NCI-H1436 treated with DMSO at 0.1 percent for 48 hours (cell line): ENCODE data around the gene PGAP1.

ENCODE experiments used
- DNase-seq: peaks from one replicate; lab custom pipeline; 2025; lab: John Stamatoyannopoulos, UW

The PGAP1 gene, protein sequence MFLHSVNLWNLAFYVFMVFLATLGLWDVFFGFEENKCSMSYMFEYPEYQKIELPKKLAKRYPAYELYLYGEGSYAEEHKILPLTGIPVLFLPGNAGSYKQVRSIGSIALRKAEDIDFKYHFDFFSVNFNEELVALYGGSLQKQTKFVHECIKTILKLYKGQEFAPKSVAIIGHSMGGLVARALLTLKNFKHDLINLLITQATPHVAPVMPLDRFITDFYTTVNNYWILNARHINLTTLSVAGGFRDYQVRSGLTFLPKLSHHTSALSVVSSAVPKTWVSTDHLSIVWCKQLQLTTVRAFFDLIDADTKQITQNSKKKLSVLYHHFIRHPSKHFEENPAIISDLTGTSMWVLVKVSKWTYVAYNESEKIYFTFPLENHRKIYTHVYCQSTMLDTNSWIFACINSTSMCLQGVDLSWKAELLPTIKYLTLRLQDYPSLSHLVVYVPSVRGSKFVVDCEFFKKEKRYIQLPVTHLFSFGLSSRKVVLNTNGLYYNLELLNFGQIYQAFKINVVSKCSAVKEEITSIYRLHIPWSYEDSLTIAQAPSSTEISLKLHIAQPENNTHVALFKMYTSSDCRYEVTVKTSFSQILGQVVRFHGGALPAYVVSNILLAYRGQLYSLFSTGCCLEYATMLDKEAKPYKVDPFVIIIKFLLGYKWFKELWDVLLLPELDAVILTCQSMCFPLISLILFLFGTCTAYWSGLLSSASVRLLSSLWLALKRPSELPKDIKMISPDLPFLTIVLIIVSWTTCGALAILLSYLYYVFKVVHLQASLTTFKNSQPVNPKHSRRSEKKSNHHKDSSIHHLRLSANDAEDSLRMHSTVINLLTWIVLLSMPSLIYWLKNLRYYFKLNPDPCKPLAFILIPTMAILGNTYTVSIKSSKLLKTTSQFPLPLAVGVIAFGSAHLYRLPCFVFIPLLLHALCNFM

GRCh38 chr2:196926562-196927375 is at the start of gene PGAP1:
PGAP1 (minus strand) TSS chr2:196926707; CDS start chr2:196926616, 91 bp downstream.
- peak; percentile 62 for DNase-seq

DNA sequence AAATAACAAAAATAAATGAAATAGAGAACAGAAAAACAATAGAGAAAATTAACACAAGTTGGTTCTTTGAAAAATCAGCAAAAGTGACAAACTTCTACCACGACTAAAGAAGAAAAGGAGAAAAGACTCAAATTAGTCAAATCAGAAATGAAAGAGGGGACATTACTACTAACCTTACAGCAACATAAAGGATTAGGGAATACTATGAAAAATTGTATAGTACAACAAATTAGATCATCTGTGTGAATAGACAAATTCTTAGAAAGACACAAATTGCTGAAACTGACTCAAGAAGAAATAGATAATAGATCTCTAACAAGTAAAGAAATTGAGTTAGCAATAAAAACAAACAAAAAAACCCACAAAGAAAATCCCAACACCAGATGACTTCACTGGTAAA is 48.5 kb upstream of the PGAP1 start:
- no peak for DNase-seq

GRCh38 chr2:196971574-196972279 is 45.2 kb upstream of the PGAP1 start:
- DNase-seq: no peak

DNA sequence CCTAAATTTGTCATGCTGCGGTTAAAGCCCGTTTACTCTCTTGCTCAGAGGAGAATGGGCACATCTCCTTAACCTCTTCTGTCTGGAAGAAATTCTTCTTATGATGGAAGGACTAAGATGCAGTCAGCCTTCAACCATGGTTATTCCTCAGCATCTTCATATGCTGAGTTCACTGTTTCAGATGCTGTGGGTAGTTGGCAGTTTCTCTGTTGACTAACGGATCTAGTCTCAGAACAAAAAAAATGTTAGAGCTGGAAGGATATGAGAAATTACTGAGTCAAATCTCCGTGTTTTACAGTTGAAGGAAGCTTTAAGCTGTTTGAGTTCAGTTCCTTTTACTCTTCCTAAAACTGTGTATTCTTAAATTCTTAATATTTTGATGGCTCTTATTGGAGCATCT is 43.6 kb upstream of the PGAP1 start:
- DNase-seq: no peak

DNA sequence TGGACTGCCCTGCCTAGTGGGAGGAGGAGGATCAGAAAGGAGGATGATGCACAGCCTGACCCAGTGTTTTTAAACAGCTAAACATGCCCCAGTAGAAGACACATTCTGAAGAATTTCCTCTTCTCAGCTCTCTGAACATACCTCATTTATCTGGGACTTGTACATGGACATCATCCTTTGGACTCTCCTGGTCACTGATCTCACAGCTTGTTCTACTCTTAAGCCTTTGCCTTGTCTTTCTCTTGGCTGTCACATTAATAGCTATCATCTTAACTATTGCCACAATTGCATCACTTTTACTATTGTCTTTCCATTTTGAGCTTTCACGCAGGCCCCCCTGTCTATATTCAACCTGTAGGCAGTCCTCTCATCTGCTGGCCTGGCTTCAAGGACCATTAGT is 42.0 kb upstream of the PGAP1 start:
- DNase-seq: no peak

- no peak for DNase-seq
Measured at GRCh38 chr2:196967775-196968174, 41.3 kb upstream of the PGAP1 start.

GRCh38 chr2:196967116-196967515 is 40.6 kb upstream of the PGAP1 start:
- no peak for DNase-seq

DNA sequence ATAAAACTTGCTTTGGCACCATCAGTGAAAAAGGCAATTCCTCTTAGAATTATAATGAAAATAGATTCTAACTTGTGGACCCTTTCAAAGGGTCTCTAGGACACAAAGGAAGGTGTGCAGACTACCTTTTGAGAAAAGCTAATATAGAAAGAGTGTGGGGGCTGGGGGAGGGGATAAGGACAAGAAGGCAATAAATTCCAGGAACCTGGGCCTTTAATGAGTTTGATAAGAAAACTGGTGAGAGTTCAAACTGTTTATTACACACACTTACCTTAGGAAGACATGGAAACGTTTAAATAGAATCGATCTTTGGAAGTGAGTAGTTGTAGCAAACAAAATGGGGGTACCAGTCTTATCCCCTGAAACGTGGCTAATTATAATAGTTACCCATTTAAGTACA is 39.6 kb upstream of the PGAP1 start:
- DNase-seq: no peak

- no peak for DNase-seq
Measured at GRCh38 chr2:196965651-196966050, 39.1 kb upstream of the PGAP1 start.

GRCh38 chr2:196963961-196964360 is 37.5 kb upstream of the PGAP1 start:
- no peak for DNase-seq

GRCh38 chr2:196963043-196963442 is 36.5 kb upstream of the PGAP1 start:
- no peak for DNase-seq

DNA sequence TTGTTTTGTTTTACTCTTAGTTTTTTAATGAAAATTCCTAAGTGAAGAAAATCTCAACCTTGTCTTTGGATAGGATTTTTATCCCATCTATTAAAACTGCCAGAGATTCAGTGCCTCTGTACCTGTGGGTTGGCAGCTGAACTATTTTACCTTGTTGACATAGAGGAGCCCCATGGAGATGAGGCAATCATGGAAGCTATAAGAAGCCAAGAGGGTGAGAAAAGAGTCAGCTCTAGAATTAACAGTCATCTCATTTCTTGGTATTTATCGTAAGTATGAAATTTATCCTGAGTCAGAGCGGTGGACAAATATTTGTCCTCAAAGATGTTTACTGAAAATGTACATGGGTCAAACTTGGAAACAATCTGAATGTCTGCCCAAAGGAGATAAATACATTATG is 35.8 kb upstream of the PGAP1 start:
- DNase-seq: no peak

DNA sequence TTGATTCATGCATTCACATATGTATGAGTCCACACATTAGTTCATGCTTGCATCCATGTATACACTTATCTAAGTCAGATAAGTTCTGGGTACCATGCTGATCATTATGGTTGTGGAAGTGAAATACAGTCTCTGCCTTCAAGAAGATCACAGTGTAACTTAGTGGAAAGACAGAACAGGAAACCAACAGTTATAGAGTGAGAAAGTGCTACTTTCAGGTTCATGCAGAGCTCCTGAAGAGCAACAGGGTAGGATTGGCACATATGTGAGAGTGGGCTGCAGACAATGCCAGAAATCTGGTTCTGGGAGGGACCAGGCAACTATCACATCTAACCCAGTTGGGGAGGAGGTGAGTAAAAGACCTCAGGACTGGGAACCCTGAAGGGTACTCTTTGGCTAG is 35.4 kb upstream of the PGAP1 start:
- no peak for DNase-seq

- DNase-seq: no peak
Measured at GRCh38 chr2:196959734-196960338, 33.3 kb upstream of the PGAP1 start.

GRCh38 chr2:196959281-196959680 is 32.8 kb upstream of the PGAP1 start:
- no peak for DNase-seq

DNA sequence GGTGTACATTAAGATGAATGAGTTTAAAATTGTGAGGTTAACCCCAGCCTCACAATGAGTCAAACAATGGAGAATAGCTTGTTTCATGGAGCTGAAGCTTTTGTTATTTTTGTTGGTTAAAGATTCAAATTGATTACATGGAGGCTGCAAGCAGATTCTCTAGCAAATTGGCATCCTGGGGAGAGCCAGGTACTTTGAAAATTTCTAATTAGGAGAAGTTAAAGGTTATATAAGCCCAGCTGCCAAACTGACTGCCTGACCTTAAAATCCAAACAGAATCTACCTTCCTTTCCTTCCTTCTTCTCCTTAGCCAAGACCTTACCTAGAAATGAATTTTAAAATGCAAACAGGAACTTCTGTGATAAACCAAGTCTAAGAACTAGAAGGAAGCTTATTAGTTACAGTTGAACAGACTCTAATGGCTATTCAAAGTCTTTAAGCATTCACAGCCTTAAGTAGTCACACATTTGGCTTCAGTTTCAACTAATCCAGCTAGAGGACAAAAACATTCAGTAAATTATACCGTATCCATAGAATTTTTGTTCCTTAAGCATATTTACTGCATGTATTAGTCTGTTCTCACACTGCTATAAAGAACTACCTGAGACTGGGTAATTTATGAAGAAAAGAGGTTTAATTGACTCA is 31.5 kb upstream of the PGAP1 start:
- no peak for DNase-seq

DNA sequence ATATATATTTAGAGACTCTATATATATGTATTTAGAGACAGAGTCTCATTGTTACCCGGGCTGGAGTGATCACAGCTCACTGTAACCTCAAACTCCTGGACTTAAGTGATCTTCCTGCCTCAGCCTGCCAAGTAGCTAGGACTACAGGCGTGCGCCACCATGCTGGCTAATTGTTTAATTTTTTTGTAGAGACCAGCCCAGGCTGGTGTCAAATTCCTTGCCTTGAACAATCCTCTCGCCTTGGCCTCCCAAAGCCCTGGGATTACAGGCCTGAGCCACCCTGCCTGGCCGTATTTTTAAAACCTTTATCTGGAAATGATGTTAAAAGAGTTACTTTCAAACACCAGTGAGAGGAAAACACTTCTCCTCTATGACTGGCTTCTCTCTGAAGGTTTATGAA is 30.9 kb upstream of the PGAP1 start:
- no peak for DNase-seq

- DNase-seq: no peak
Measured at GRCh38 chr2:196956069-196956468, 29.6 kb upstream of the PGAP1 start.

DNA sequence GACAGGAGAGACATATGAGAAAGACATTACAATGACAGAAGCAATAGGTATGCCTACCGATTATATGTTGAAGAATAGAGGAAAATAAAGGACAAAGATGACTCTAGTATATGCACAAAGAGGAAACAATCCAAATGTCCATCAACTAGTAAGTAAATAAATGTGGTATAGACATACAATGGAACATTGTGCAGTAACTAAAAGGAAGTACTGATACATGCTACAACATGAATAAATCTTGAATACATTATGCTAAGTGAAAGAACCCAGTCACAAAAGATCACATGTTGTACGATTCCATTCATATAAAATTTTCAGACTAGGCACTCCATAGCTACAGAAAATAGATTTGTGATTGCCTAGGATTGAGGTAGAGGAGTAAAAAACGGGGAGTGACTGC is 28.5 kb upstream of the PGAP1 start:
- DNase-seq: no peak

GRCh38 chr2:196954001-196954400 is 27.5 kb upstream of the PGAP1 start:
- DNase-seq: peak; percentile 44

DNA sequence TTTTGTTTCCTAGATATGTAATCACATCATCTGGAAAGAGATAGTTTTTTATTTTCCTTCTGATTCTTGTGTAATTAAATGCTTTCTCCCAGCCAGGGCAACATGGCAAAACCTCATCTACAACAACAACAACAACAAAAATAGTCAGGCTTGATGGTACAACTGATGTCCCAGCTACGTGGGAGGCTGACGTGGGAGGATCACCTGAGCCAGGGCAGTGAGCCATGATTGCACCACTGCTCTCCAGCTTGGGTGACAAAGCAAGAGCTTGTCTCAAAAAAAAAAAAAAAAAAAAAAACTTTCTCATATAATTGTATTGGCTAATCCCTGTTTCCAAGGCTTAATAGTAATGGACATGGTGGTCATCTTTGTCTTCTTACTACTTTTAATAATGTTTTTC is 26.4 kb upstream of the PGAP1 start:
- no peak for DNase-seq
